ENCODE data around the gene IMP3.

GRCh38 chr15:75671730-75672602, 31.9 kb upstream of the IMP3 start:
- TF ChIP-seq RAD21 (conservative IDR thresholded peaks at IDR 0.05) (no peak), CTCF (IDR thresholded peaks at IDR 0.05; ENCODE audit: poor library complexity, severe bottlenecking) (no peak), EP300 (conservative IDR thresholded peaks at IDR 0.05; ENCODE audit: poor library complexity, severe bottlenecking) (no peak), POLR2AphosphoS5 (IDR thresholded peaks at IDR 0.05) (no peak), MXI1 (conservative IDR thresholded peaks at IDR 0.05; ENCODE audit: poor library complexity, severe bottlenecking) (no peak)
